ENCODE results near the gene ESPN.
A peak's percentile ranks its signal among the peaks of the same experiment; 100 is the strongest.
"Not testable (repeated sequence)": the region's sequence is repeated elsewhere in the genome, so short reads cannot be mapped to it uniquely, and the experiment has no call there.

ESPN gene

DNA sequence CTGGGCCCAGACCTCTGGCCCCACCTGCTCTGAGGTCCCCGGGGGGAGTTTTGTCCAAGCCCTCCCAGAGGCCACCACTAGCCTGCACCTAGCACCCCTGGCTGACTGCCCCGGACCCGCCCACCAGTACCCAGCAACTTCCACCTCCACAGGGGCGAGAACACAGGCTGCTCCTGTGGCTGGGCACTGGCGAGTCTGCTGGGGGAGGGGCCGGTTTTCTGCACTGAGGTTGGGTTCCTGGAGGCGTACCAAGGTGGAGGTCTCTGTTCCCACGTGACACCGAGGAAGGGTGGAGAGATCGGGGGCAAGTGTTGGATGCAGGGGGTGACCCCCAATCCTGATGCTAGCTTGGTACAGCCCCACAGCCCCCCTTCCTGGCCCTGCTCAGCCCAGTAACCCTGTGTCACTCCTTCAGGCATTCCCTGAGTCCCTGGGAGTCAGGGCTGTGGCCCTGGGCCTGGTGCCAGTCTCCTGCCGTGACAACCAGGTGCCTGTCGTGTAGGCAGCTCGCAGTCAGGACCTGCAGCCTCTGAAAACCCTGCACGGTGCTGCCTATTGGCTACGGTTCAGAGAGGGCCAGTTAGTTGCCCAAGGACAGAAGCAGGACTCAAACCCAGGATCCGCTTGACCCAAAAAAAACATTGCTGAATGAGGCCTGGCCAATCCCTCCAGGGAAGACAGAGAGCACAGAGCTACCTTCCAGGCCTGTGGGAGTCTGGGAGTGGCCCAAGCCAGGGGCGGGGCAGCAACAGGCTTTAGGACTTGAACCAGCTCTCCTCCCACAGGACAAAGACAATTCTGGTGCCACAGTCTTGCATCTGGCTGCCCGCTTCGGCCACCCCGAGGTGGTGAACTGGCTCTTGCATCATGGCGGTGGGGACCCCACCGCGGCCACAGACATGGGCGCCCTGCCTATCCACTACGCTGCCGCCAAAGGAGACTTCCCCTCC lies 3.1 kb downstream of the ESPN start:
- no peak for DNase-seq (ENCODE audit: low read depth in 3 of 3)

DNA sequence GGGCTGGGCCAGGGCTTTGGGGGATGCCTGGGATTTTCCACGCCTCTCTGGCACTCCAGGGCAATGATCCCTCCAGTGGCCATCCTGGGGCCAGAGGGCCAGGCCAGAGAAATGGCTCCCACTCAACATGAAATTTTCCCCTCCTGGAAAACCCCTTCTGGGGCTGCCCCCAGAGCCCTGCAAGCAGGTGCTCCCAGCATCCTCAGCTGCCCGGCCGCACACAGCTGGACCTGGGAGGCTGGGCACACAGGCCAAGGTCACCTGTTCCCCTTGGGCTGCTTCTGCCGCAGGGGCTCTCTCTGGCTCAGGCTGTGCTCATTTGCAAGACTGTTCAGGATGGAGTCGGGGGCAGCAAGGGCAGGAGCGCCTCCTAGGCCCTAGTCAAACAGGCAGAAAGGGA lies 3.9 kb downstream of the ESPN start:
- not testable (repeated sequence) for DNase-seq (ENCODE audit: low read depth in 3 of 3)

DNA sequence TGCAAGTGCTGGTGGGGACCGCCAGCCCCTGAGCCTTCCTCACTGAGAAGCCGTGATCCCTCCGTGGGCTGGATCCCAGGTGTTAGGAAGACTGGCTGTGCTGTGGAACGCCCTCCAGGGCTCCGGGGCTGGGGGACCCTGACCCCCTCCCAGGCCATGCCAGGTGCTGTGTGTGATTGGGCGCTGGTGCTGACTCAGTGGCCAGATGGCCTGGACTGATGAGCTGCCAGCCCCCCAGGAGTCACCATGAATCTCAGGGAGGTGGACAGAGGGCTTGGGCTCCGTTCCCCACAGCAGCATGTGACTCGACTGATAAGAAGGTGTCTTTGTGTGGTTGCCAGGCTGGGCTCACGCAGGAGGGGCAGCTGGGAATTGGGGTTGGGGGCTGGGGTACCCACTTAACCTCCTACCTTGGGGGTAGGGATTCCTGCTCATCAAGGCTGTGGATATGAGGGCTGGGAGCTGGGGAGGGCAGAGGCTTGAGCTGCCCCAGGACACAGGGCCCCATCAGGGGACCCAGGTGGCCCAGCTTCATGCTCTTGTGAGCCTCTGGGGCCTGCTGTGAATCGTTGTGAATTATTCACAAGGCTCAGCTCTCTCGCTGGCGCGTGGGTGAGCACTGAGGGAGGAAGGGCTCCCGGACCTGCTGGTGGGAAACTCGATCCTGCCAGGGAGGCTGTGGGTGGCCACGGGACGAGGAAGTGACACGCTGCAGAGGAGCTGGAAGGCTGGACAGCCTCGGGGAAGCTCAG lies 5.3 kb downstream of the ESPN start:
- DNase-seq (ENCODE audit: low read depth in 3 of 3): not testable (repeated sequence)

DNA sequence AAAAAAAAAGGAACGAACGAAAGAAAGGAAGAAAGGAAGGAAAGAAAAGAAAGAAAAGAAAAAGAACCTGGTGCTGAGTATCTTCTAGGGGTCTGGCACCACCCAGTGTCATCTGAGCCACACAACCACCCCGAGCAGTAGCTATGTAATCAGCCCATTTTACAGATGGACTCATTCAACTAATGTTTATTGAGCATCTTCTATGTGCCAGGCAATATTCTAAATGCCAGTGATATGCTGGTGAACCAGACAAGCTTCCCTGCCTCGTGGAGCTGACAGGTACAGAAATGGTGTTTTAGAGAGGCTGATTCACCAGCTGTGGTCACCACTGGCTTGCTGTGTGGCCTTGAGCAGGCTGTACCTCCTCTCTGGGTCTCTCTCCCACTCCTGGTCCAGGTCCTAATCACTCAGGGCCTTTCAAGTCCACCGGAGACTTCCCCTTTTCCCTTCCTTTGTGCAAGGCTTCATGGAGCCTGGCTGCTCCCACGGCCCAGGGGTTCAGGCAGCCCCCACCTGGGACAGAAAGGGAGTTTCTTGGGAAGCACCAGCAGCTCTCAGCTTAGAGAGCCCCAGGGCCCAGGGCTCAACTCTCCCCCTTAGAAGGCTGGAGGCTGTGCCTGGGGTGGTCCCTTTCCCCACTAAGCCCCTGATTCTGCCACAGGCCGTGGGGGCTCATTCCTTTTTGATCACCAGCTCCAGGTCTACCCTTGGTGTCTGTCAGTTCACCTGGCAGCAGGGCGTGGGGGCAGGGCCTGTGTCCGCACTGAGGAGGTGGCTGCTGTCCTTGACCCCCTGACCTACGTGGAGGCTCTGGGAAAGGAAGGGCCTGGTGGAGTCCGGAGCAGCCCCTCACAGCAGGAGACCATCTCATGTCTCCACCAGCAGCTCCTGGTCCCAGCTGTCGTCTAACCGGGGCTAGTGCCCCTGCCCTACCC lies 7.3 kb downstream of the ESPN start:
- DNase-seq (ENCODE audit: low read depth in 3 of 3): not testable (repeated sequence)

DNA sequence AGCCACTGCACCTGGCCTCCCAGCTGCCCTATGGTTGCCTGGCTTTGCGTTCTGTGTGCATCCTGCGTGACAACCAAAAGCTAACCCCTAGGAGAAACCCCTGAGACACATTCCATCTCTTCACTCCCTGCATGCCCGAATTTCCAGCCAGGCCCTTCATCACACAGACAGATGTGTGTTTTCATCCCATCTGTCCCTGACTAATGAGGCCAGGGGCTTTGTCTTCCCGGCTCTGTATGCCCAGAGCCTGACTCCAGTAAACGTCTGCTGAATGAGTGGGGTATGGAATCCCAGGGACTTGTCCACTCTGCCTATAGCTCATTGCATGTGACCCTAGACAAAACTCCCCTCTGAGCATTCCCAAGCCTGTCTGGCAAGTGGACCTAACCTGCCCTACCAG lies 9.6 kb downstream of the ESPN start:
- DNase-seq (ENCODE audit: low read depth in 3 of 3): no peak

GRCh38 chr1:6435129-6435528 lies 10.6 kb downstream of the ESPN start:
- no peak for DNase-seq (ENCODE audit: low read depth in 3 of 3)

- no peak for DNase-seq (ENCODE audit: low read depth in 3 of 3)
Measured at GRCh38 chr1:6435547-6435946, 11.0 kb downstream of the ESPN start.

- not testable (repeated sequence) for DNase-seq (ENCODE audit: low read depth in 3 of 3)
Measured at GRCh38 chr1:6436277-6436676, 11.7 kb downstream of the ESPN start.

GRCh38 chr1:6437012-6437700 lies 12.6 kb downstream of the ESPN start:
- DNase-seq (ENCODE audit: low read depth in 3 of 3): not testable (repeated sequence)

DNA sequence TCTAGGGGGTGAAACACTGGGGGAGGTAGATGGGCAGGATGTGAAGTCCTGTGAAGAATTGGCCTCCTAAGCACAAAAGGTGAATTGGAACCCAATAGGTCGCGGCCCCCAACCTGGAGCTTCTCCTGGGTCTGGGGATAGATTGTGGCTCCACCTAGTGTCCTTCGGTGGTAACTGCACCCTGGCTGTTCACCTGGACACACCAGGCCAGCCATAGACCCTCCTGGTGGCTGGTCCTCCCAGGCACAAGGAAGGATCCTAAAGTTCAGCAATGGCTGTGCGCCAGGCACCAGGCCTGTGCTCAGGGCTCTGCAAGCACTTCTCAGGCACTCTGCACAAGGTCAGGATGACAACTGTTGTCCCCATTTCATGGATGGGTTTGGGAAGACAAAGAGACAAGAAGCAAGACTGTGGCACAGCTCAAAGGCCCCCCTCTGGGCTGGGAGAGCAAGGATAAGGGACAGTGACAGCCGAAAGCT lies 13.5 kb downstream of the ESPN start:
- peak in 2 of 3 experiments; percentile 54 to 55 for DNase-seq (ENCODE audit: low read depth in 3 of 3)

DNA sequence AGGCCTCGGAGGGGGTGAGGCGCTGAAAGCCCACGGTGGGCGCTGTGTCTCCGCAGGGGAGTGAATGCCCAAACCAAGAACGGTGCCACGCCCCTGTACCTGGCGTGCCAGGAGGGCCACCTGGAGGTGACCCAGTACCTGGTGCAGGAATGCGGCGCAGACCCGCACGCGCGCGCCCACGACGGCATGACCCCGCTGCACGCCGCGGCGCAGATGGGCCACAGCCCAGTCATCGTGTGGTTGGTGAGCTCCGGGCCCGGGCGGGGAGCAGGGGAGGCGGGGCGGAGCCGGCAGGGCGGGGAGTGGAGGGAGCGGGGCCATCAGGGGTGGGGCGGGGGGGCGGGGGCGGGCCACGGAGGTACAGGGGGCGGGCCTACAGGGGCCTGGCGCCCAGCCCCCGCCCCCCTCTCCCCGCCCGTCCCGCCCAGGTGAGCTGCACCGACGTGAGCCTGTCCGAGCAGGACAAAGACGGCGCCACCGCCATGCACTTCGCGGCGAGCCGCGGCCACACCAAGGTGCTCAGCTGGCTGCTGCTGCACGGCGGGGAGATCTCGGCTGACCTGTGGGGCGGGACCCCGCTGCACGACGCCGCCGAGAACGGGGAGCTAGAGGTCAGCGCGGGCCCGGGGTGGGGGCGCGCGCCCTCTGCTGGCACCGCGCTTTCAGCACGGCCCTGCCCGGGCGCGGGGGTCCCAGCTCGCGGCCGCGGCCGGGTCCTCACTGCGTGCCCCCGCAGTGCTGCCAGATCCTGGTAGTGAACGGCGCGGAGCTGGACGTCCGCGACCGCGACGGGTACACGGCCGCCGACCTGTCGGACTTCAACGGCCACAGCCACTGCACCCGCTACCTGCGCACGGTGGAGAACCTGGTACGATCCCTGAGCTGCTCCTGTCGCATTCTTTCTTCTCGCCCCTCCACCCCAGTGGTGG lies 15.9 kb downstream of the ESPN start:
- DNase-seq (ENCODE audit: low read depth in 3 of 3): peak in 2 of 3 experiments; percentile 53 to 58

DNA sequence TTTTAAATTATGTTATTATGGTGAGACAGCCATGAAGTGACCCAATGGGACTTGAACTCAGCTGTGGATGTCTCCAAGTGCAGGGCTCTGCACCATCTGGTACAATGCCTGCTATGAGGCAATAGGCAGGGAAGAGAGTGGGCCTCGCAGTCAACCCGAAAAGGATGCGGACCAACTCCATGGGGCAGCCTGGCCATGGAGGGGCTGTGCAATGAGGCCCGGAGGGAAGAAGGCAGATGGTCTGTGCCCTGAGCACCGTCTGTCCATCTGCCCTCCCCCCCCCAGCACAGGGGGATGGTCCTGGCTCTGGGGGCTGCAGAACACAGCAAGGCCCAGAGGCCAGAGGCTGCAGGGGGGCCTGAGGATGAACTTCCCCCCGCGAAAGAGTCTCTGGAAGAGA lies 17.0 kb downstream of the ESPN start:
- no peak for DNase-seq (ENCODE audit: low read depth in 3 of 3)

DNA sequence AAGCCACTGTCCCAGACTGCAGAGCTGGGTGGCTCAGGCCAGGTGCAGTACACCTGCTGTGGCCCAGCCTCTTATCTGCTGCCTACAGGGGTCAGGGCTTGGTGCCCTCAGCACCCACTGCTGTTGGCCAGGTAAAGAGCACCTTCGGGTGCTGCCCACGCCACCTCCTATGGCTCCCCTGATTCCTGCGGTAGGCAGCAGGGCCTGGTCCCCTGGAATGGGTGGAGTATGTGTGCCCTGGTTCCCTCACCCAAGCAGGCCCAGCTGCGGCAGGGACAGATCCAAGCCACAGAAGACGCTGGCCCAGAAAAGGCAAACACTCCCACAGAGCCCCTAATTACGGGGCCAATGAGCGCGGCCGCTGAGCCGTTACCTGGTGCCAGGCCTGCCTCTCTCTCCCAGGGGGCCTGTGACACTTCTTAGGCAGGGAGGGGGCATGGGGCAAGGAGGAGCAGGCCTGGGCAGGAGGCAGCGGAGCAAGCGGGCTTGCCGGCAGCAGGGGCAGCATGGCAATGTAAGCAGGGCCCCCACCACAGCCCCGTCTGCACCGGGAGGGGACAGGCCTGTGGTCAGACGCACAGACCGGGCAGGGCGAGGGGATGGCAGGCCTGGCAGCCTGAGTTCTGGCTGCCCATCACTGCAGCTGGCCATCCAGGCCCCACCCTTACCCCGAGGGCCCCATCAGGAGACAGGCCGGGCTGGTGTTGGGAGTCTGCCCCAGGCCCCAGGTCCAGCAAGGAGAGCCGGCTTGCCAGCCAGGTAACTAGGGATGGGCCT lies 19.0 kb downstream of the ESPN start:
- no peak for DNase-seq (ENCODE audit: low read depth in 3 of 3)

DNA sequence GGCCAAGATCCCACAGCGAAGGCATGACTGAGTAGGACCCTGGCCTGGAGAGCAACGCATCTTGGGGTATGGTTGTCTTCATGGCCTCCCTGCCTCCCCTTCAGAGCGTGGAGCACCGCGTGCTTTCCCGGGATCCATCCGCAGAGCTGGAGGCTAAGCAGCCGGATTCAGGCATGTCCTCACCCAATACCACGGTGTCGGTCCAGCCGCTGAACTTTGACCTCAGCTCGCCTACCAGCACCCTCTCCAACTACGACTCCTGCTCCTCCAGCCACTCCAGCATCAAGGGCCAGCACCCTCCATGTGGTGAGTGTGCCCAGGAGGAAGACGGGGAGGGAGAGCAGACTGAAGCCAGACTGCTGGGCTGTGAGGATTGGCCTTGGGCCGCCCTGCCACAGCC lies 19.8 kb downstream of the ESPN start:
- no peak for DNase-seq (ENCODE audit: low read depth in 3 of 3)

DNA sequence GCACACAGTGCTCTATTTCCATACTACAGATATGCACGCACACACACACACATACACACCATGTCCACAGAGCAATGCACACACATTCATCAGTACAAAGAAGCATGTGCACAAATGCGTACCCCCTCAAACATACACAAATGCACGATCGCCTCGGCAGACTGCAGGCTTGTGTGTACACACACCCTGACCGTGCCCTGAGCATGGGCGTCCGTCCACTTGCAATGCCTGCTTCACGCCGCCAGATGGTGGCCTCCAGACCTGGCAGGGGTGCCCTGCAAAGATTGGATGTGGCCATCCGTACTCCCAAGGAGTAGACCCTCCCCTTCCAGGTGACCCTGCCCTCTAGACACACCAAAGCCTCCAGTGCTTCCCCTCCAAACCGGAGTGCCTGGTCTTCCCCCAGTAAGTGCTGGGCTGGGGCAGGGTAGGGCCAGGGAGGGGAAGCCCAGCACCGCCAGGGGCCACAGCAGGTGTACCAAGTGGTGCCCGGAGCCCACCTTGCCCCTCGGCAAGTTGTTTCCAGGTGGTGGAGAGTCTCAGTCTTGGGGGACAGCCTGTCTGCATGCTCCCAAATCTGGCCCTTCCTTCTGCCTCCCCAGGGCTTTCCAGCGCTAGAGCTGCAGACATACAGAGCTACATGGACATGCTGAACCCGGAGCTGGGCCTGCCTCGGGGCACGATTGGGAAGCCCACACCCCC lies 20.6 kb downstream of the ESPN start:
- no peak for DNase-seq (ENCODE audit: low read depth in 3 of 3)

DNA sequence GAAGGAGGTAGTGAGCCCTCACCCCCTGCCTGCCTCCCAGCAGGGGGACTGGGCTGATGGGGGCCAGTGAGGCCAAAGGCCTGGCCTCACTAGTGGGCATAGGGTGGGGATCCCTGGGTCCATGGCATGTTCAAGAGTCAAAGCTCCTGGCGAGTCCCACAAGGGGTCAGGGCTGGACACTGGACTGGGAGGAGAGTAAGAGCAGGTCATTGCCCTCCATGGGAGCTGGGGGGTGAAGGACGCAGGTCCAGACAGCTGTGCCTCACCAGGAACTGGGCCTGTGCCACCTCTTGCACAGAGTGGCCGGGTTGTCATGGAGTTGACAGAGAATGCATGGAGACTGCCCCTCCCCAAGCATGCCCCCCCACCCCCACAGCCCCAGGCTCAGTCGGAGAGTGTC lies 21.4 kb downstream of the ESPN start:
- not testable (repeated sequence) for DNase-seq (ENCODE audit: low read depth in 3 of 3)

- no peak for DNase-seq (ENCODE audit: low read depth in 3 of 3)
Measured at GRCh38 chr1:6446665-6447015, 22.1 kb downstream of the ESPN start.

GRCh38 chr1:6447016-6447817 lies 22.6 kb downstream of the ESPN start:
- no peak for DNase-seq (ENCODE audit: low read depth in 3 of 3)
